D721Med (cell line): ENCODE measurements around the gene NUP210L.

ENCODE experiments used
- DNase-seq: peaks from one replicate; pipeline ENCODE4 v3.0.0; 2011; ENCODE audit warnings: low spot score; ENCODE audit not compliant: insufficient read length
- FAIRE-seq: peaks from 2 replicates; lab custom pipeline; 2011; peaks lifted over from hg19 to GRCh38; lab: Jason Lieb, UNC
- TF ChIP-seq, protein P1 (sequence below): IDR thresholded peaks from 2 replicates; pipeline ENCODE4 v1.5.1; 2012; ENCODE audit warnings: mild to moderate bottlenecking, control low read depth; ENCODE audit not compliant: insufficient read depth; ENCODE audit errors: missing control alignments

NUP210L gene

DNA sequence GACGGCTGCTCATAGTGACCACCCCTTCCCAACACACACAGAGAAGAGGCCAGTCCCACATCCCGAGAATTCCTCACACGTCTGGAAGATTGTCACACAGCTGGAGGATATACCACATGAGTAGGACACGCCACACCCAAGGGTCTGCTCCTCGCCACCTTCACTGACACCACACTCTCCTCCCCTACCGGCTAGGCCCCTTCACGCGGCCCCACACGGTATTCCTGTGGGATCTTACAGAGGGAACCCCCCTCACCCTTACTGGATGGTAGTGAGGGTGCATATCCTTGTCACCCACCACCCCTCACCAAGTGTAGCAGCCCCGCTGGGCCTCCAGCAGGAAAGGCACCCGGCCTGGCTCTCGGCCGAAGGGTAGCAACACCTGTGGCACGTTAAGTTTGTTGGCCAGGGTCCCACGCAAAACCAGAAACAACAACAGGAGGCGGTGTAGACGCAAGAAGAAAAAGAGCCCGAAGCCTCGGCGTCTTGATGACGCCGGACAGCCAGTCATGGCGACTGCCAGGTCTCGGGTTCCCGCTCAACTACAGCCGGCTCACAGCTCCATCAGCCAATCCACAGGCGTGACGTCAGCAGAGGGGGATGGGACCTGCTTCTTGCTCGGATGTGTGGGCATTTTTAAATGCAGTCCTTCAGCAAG lies at the start of gene NUP210L:
TSS of gene NUP210L (minus strand) at position 540 of the 658 bp plus-strand sequence.
- DNase-seq, result no peak

DNA sequence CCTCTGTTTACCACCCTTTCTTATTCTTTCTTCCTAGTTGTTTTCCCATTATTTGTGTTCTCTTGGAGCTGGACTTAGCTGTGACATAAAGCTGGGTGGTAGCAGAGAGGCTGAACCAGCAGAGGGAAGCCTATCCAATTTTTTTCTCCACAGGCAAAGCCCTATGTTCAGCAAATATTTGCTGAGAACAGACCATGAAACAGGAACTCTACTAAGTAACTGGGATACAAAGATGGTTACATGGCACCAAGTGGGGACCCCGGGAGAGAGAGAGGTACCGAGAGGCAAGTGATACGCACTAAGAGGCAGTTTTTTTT lies 44.6 kb upstream of the NUP210L start:
- TF ChIP-seq, protein P1, sequence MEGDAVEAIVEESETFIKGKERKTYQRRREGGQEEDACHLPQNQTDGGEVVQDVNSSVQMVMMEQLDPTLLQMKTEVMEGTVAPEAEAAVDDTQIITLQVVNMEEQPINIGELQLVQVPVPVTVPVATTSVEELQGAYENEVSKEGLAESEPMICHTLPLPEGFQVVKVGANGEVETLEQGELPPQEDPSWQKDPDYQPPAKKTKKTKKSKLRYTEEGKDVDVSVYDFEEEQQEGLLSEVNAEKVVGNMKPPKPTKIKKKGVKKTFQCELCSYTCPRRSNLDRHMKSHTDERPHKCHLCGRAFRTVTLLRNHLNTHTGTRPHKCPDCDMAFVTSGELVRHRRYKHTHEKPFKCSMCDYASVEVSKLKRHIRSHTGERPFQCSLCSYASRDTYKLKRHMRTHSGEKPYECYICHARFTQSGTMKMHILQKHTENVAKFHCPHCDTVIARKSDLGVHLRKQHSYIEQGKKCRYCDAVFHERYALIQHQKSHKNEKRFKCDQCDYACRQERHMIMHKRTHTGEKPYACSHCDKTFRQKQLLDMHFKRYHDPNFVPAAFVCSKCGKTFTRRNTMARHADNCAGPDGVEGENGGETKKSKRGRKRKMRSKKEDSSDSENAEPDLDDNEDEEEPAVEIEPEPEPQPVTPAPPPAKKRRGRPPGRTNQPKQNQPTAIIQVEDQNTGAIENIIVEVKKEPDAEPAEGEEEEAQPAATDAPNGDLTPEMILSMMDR, result no peak
- FAIRE-seq (no peak), DNase-seq (no peak)

More for the DNA sequence above, at the start of gene NUP210L:
- TF ChIP-seq, protein P1, result no peak
- no peak for FAIRE-seq

DNA sequence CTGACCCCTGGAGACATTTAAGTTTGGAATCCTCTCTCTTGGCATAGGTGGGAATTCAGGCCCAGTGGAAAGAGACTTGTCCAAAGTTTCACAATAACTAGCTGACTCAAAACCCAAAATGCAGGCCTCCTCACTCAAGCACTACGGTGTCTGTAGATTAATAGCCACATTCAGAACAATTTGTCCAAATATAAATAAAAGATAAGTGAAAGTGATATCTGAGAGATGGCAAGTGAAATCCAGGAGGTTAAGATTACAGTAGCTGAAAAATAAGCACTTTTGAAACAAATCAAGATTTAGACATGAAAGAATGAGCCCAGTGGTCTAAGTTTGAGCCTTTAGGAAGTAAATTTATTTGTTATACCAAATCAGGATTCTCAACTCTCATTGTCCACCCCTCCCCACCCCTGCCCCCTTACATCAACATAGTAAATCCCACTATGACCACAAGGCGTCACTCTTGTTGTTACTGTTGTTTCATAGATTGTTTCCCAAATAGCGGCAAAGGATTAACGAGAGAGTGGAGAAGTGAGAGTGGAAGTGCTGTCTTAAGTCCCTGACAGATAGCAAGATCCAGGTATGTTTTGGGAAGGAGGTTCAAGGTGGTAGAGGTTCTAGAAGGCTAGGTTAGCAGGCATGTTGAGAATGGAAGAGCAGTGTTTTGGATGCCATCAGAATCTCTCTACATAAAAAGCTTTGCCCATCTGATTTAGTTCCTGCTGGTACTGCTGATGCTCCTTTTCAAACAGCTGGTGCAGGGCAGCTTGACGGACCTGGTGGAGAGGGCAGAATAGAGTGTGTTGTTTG lies 44.1 kb upstream of the NUP210L start:
- DNase-seq (peak; percentile 53), FAIRE-seq (peak; percentile 67)
- TF ChIP-seq, protein P1, result peak; percentile 66

DNA sequence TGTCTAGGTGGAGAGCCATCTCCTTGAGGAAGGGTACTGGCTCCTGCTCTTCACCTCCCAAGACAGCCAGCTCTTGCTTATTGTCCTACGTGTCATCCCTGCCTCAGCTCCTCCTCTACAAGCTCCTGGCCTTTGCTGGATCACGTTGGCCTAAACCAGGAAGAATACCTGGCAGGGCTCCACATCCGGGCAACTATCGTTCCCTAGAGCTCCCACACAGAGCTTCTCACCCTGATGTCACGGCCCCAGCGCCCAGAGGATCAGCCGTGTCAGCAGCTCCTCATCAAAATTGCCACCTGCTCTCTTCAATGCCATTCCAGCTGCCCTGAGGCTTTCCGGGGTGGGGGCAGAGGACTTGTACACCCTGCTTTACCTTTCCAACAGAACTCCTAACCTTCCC lies 38.9 kb upstream of the NUP210L start:
- TF ChIP-seq, protein P1, result no peak
- no peak for FAIRE-seq

DNA sequence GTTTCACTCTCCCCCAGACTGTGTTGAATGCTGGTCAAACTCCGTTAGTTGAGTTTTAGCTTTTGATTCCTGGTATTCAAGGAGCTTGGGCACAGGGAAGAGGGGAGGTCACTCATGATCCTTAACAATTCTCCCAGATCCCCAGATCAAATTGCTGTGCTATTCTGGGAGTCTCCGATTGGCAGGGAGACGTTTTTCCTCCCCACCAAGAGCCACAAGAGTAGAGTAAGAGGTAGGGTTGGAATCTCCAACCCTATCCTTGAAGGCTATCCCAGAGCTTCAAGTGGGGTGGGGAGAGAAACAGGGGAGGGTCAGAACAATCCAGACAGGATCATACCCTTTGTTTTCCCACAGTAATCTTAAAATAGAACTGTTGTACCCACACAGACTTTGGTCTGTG lies 37.6 kb upstream of the NUP210L start:
- TF ChIP-seq, protein P1, result no peak
- DNase-seq, result no peak
- FAIRE-seq, result no peak

More for the DNA sequence above, 38.9 kb upstream of the NUP210L start:
- no peak for DNase-seq

DNA sequence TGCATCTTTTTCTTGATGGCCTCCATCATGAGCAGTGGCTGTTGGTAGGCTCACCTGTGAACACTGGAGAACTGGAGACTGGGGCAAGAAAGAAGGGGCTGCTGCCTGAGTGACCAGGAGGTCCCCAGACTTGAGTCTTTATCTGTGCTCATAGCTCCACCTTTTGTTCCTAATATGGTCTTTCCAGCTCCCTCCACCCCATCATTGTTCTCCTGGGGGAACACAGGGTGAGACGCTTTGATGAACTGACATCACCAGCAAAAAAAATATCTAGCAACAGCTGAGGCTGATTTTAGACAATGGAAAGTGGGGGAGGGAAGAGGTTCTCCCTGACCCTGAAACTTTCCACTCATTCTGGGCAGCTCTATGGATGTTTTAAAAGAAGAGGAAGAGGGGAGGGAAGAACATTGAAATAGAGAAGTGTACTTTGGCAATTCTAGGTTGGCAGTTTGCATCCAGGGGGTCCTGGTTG lies 37.2 kb upstream of the NUP210L start, which contains the start of gene TPM3:
TSS of gene TPM3 (minus strand) at position 111 of the 472 bp plus-strand sequence. CDS start at position 29, 82 bp downstream.
- no peak for DNase-seq
- FAIRE-seq, result no peak
- TF ChIP-seq, protein P1, result no peak
